ENCODE results near the gene GGTLC3.
A peak's percentile ranks its signal among the peaks of the same experiment; 100 is the strongest.
"Not testable (repeated sequence)": the region's sequence is repeated elsewhere in the genome, so short reads cannot be mapped to it uniquely, and the experiment has no call there.

The GGTLC3 gene

DNA sequence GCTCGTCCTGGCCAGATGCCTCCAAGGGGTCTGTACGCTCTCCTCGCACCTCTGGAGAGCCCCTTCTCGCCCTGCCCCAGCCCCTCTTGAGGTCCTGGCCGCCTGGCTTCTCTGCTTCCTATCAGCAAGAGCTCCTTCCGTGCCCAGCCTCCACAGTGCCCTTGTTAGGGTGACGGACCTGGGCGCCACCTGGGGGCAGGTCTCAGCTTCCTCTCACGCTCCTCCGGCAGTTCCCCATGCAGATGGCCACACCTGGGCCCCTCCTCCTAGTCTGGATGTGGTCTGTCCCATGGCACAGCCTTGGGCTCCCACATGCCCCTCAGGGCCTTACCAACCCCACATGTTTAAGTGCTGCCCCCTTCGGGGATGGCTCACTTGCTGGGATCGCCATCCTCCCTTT, 16.4 kb upstream of the GGTLC3 start:
- H3K36me3 ChIP-seq (ENCODE audit: insufficient read depth, insufficient read length, low read length); DNase-seq (ENCODE audit: low read depth, low spot score); H3K4me1 ChIP-seq (ENCODE audit: insufficient read depth, insufficient read length); H3K9ac ChIP-seq (ENCODE audit: insufficient read length, low read depth); H3K27me3 ChIP-seq (ENCODE audit: insufficient read depth, insufficient read length); H3K9me3 ChIP-seq (ENCODE audit: insufficient read depth, low read length); H3K4me3 ChIP-seq (ENCODE audit: insufficient read length, low read depth): not testable (repeated sequence)

DNA sequence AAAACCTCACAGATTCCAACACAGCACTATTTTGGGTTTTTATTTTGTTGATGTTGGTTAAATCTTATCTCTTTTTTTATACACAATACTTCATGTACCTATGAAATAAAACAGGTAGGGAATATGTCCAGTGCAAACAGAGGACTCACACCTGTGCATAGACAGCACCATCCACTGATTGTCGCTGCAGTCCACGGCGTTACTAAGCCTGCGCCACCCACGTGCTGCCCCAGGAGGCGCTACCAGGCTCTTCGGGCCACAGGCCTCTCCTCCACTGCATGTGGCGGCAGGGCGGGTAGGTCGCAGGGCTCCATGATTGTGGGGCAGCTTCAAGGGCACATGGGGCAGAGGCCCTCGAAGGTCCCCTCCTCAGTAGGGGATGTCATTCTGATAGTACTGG, 15.7 kb upstream of the GGTLC3 start:
- H3K9me3 ChIP-seq (ENCODE audit: insufficient read depth, low read length); DNase-seq (ENCODE audit: low read depth, low spot score); H3K27me3 ChIP-seq (ENCODE audit: insufficient read depth, insufficient read length); H3K4me3 ChIP-seq (ENCODE audit: insufficient read length, low read depth); H3K9ac ChIP-seq (ENCODE audit: insufficient read length, low read depth); H3K4me1 ChIP-seq (ENCODE audit: insufficient read depth, insufficient read length); H3K36me3 ChIP-seq (ENCODE audit: insufficient read depth, insufficient read length, low read length): not testable (repeated sequence)

DNA sequence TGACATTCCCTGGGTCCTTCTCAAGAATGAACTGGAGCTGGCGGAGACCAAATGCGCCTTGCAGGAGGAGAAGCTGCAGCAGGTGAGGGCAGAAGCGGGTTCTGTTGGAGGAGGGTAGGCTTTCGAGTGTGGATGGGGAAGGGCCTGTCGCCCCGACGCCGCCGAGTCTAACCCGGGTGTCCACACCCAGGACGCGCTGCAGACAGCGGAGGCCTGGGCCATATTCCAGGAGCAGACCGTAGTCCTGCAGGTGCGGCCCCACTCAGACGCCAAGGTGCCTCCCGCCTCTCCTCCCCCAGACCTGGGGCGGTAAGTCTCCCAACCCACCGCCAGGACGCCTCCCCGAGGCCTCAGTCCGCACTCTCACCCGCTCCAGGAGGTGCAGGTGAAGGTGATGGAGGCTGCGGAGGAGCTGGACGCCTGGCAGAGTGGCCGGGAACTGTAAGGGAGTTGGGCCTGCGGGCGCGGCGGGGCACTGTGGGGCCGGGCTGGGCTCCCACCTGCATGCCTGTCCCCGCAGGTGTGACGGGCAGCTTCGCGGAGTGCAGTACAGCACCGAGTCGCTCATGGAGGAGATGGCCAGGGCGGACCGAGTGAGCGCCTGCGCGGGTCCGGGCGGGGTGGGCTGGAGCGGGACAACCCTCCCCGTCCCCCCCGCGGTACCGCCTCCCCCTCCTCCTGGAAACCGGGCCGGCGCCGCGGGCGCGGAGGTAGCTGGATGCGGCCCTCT, 11.6 kb upstream of the GGTLC3 start:
- not testable (repeated sequence) for H3K36me3 ChIP-seq (ENCODE audit: insufficient read depth, insufficient read length, low read length); H3K4me3 ChIP-seq (ENCODE audit: insufficient read length, low read depth); H3K9me3 ChIP-seq (ENCODE audit: insufficient read depth, low read length); H3K27me3 ChIP-seq (ENCODE audit: insufficient read depth, insufficient read length); H3K4me1 ChIP-seq (ENCODE audit: insufficient read depth, insufficient read length); H3K9ac ChIP-seq (ENCODE audit: insufficient read length, low read depth); DNase-seq (ENCODE audit: low read depth, low spot score)

DNA sequence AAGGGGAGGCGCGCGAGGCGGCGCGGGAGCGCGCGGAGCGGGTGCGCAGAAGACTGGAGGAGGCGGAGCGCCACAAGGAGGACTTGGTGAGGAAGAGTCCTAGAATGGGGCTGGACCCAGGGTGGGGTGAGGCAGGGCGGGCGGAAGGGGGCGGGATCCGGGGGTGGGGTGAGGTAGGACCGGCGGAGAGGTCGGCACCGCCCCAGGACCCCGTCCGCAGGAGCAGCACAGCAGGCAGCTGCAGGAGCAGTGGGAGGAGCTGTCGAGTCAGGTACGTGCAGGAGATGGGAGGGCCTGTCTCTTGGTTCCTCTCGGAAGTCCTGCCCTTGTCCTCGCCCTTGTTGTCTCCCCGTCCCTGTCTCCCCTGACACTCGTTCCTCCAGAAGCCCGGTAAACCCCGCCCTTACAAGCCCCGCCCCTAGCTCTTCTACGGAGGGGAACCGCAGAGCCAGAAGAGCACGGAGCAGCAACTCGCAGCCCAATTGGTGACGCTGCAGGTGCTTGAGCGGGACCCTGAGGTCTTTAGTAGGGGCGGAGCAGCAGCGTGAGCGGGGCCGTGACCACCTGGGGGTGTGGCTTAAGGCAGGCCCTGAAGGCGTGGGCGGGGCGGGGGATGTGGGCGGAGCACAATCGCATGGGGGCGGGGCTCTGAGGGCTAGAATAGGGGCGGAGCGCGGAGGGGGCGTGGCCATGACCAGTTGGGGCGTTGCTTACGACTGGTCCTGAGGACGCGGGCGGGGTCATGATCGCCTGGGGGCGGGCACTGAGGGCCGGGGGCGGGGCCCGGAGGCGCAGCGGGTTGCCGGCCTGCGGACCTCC, 10.8 kb upstream of the GGTLC3 start:
- not testable (repeated sequence) for H3K27me3 ChIP-seq (ENCODE audit: insufficient read depth, insufficient read length); H3K36me3 ChIP-seq (ENCODE audit: insufficient read depth, insufficient read length, low read length); H3K9ac ChIP-seq (ENCODE audit: insufficient read length, low read depth); H3K9me3 ChIP-seq (ENCODE audit: insufficient read depth, low read length); H3K4me3 ChIP-seq (ENCODE audit: insufficient read length, low read depth); H3K4me1 ChIP-seq (ENCODE audit: insufficient read depth, insufficient read length)
- DNase-seq (ENCODE audit: low read depth, low spot score) = peak; percentile 25

DNA sequence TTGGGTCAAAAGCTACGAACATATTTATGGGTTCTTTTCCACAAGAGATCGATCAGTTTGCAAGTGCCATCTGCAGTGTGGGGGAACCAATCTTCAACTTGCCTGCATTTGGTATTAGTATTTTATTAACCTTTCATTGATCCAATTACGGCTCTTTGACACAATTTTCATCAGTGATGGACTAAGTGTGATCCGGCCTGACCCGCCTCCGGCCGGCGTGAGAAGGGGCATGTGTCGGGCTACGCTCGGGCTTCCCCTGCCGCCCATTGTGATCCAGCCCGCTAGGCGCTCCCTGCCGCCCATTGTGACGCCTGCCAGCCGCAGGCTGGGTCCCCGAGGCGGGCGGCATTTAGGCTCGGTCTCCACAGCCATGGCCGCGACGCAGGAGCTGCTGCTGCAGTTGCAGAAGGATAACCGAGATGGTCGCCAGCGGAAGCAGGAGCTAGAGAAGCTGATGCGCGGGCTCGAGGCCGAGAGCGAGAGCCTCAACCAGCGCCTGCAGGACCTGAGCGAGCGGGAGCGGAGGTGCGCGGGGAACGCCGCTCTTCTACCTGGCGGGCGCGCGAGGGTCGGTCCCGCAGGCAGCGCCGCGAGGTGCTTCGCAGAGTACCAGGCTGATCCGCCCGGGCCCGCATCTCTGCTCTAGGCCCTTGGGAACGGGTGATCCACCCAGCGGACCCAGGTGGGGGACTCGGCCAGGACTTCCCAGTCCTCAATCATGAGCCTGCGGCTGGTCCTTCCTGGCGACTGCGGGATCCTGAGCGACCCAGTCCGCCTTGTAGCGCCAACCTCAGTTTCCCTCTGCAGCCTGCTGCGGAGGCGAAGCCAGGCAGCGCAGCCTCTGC, 10.0 kb upstream of the GGTLC3 start, which contains the start of gene TMEM191B:
Gene TMEM191B, plus strand, starts transcription at position 51 of the 845 bp plus-strand sequence. Its CDS starts 179 bp downstream, at position 230.
- not testable (repeated sequence) for H3K27me3 ChIP-seq (ENCODE audit: insufficient read depth, insufficient read length); H3K9me3 ChIP-seq (ENCODE audit: insufficient read depth, low read length); H3K36me3 ChIP-seq (ENCODE audit: insufficient read depth, insufficient read length, low read length); H3K9ac ChIP-seq (ENCODE audit: insufficient read length, low read depth); H3K4me1 ChIP-seq (ENCODE audit: insufficient read depth, insufficient read length); DNase-seq (ENCODE audit: low read depth, low spot score); H3K4me3 ChIP-seq (ENCODE audit: insufficient read length, low read depth)

DNA sequence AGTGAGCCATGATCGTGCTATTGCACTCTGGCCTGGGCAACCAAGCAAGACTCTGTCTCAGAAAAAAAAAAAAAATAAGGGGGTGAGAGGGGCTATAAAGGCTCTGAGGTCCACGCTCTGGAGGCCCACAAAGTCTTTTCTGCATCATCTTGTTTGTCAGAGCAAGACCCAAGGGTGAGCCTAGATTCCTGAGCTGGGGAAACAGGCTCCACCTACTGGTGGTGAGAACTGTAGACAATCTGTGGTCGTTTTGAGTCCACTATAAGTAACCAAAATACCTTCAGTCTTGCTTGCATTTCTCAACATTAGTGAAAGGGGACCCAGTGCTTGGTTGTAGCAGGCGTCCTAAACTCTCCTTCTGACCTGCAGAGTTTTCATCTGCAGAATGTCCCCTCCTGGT, 5.4 kb upstream of the GGTLC3 start:
- not testable (repeated sequence) for H3K4me1 ChIP-seq (ENCODE audit: insufficient read depth, insufficient read length); H3K9ac ChIP-seq (ENCODE audit: insufficient read length, low read depth); H3K9me3 ChIP-seq (ENCODE audit: insufficient read depth, low read length); H3K36me3 ChIP-seq (ENCODE audit: insufficient read depth, insufficient read length, low read length); H3K4me3 ChIP-seq (ENCODE audit: insufficient read length, low read depth); H3K27me3 ChIP-seq (ENCODE audit: insufficient read depth, insufficient read length); DNase-seq (ENCODE audit: low read depth, low spot score)

DNA sequence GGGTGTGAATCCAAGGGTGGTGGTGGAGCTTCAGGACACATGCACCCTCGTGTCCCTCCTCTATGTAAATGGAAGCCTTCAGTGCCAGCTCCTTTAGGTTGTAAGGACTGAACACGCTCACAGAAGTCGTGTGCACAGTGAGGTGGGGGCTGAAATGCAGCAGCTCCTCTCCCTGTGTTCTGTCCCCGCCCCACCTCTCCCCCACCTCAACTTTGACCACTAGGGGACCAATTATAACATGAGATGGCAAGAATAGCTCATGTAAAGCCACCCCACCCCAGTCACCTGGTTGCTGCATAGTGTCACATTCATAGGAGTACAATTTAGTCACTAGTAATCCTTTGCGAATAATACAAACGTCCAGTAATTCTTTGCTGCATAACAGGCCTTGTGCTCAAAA, 4.8 kb upstream of the GGTLC3 start:
- H3K9me3 ChIP-seq (ENCODE audit: insufficient read depth, low read length); H3K4me3 ChIP-seq (ENCODE audit: insufficient read length, low read depth); H3K36me3 ChIP-seq (ENCODE audit: insufficient read depth, insufficient read length, low read length); H3K9ac ChIP-seq (ENCODE audit: insufficient read length, low read depth); DNase-seq (ENCODE audit: low read depth, low spot score); H3K27me3 ChIP-seq (ENCODE audit: insufficient read depth, insufficient read length); H3K4me1 ChIP-seq (ENCODE audit: insufficient read depth, insufficient read length): not testable (repeated sequence)

DNA sequence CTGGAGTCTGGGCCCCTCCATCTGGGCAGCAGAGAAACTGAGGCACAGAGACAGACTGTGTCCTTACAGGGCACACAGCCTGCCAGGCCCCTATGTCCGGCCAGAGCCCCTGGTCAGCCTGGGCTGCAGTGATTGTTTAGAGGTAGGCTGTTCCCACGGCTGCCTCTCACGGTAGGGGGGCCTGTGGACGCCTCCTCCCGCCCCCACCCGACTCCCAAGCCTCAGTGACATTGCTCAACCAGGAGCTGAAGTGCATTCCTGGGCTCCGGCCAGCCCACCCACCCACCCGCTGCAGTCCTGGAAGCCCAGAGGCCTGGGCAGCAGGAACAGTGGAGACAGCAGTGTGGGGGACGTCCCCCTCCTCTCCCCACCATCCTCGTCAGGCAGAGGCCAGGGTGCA, 4.5 kb downstream of the GGTLC3 start:
- not testable (repeated sequence) for H3K9ac ChIP-seq (ENCODE audit: insufficient read length, low read depth); H3K36me3 ChIP-seq (ENCODE audit: insufficient read depth, insufficient read length, low read length); H3K4me3 ChIP-seq (ENCODE audit: insufficient read length, low read depth); H3K4me1 ChIP-seq (ENCODE audit: insufficient read depth, insufficient read length); H3K27me3 ChIP-seq (ENCODE audit: insufficient read depth, insufficient read length); H3K9me3 ChIP-seq (ENCODE audit: insufficient read depth, low read length); DNase-seq (ENCODE audit: low read depth, low spot score)

DNA sequence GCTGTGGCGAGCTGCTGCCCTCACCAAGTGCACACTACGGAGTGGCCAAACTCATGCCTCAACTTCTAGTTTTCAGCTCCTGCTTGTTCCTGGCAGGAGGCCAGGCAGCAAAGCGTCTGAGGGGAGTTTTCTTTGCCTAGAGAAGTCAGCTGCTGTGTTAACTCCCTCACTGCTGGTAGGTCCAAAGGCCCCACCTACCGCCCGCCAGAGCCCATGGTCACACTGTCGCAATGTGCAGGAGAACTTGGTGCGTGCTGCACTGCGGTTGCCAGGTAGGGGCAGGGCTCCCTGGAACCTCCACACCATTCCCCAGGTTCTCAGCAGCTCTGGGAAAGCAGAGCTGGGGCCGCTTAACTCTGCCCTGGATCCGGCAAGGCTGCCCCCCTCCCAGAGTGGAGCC, 5.6 kb downstream of the GGTLC3 start:
- not testable (repeated sequence) for H3K4me3 ChIP-seq (ENCODE audit: insufficient read length, low read depth); H3K27me3 ChIP-seq (ENCODE audit: insufficient read depth, insufficient read length); H3K36me3 ChIP-seq (ENCODE audit: insufficient read depth, insufficient read length, low read length); H3K9ac ChIP-seq (ENCODE audit: insufficient read length, low read depth); DNase-seq (ENCODE audit: low read depth, low spot score); H3K4me1 ChIP-seq (ENCODE audit: insufficient read depth, insufficient read length); H3K9me3 ChIP-seq (ENCODE audit: insufficient read depth, low read length)

DNA sequence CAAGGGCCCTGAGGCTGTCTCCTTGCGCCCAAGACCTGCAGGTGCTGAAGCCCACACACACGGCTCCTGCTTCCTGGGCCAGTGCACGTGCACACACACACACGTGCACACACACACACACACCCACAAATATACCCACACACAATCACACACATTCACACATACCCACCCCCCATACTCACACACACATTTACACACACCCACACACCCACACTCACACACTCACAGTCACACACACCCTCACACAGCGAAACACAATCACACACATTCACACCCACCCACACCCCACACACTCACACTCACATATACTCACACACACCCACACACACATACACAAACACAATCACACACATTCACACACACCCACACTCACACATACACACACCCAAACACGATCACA, 6.6 kb downstream of the GGTLC3 start:
- not testable (repeated sequence) for H3K27me3 ChIP-seq (ENCODE audit: insufficient read depth, insufficient read length); H3K36me3 ChIP-seq (ENCODE audit: insufficient read depth, insufficient read length, low read length); H3K4me3 ChIP-seq (ENCODE audit: insufficient read length, low read depth); H3K9me3 ChIP-seq (ENCODE audit: insufficient read depth, low read length); DNase-seq (ENCODE audit: low read depth, low spot score); H3K9ac ChIP-seq (ENCODE audit: insufficient read length, low read depth); H3K4me1 ChIP-seq (ENCODE audit: insufficient read depth, insufficient read length)

DNA sequence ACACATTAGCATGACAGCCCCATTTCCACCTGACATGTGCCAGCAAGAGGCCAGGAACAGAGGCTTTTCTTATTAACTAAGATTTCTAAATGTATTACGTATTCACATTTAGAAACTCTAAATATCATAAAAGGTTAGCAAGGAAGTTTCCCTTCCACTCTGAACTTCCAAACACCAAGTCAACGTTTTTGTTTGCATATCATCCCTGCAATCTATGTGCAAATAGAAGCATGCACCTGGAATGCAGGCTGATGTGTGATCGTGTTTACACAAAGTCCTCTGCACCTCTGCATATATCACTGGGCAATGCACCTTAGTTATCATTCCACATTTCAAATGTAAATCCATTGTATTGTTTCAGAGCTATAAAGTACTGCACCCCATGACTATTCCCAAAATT, 21.7 kb downstream of the GGTLC3 start:
- H3K9ac ChIP-seq (ENCODE audit: insufficient read length, low read depth); H3K27me3 ChIP-seq (ENCODE audit: insufficient read depth, insufficient read length); H3K9me3 ChIP-seq (ENCODE audit: insufficient read depth, low read length); H3K4me1 ChIP-seq (ENCODE audit: insufficient read depth, insufficient read length); H3K4me3 ChIP-seq (ENCODE audit: insufficient read length, low read depth); DNase-seq (ENCODE audit: low read depth, low spot score); H3K36me3 ChIP-seq (ENCODE audit: insufficient read depth, insufficient read length, low read length): not testable (repeated sequence)
